PC-9 (cell line): Measurements from ENCODE around the gene IL1RAP. TPM values are rescaled to one million over a fixed set of nuclear protein-coding genes. Genes with fewer than 3 reads are reported as not detected.

Experiments
- BruUV-seq: library from RNA; stranded (reverse); fragments of 400-500 nt; replicated peaks from 2 replicates; lab custom pipeline; 2021; lab: Mats Ljungman, UMichigan
- CTCF ChIA-PET: fragments of 300-600 bp; sonication (Branson Sonifier 250); formaldehyde crosslinking; loops from one replicate; lab custom pipeline; 2022; ENCODE audit warnings: antibody characterized with exemption; lab: Charles Lee
- POLR2A ChIA-PET: fragments of 300-600 bp; sonication (Branson Sonifier 250); formaldehyde crosslinking; loops from one replicate; lab custom pipeline; 2022; ENCODE audit warnings: antibody characterized with exemption; ENCODE audit not compliant: unreplicated experiment; lab: Charles Lee
- DNase-seq, 2 experiments: peaks; one replicate each; pipeline versions ENCODE4 v3.0.0 to v3.0.0-alpha.2; 2015 to 2022; ENCODE audit warnings: mixed read lengths in 1 of 2
- H2AFZ ChIP-seq: fragments of 200-600 bp; sonication (generic); 2 replicates; pipeline ENCODE4 v1.8.1; 2017; ENCODE audit warnings: antibody characterized with exemption
- H3F3A ChIP-seq: fragments of 200-600 bp; sonication (generic); 2 replicates; pipeline ENCODE4 v1.8.1; 2017; ENCODE audit warnings: antibody characterized with exemption, mild to moderate bottlenecking, low read depth; ENCODE audit not compliant: insufficient read depth
- H3K27ac ChIP-seq: fragments of 200-600 bp; sonication (generic); 2 replicates; pipeline ENCODE4 v1.6.1; 2016; ENCODE audit warnings: mixed run types
- H3K27me3 ChIP-seq: fragments of 200-600 bp; sonication (generic); 2 replicates; pipeline ENCODE4 v1.6.1; 2016; ENCODE audit warnings: low read depth, mixed run types; ENCODE audit not compliant: insufficient read depth
- H3K36me3 ChIP-seq: fragments of 200-600 bp; sonication (generic); 2 replicates; pipeline ENCODE4 v1.6.1; 2016; ENCODE audit warnings: low read depth, mixed run types
- H3K4me1 ChIP-seq: fragments of 200-600 bp; sonication (generic); replicated peaks from 2 replicates; pipeline ENCODE4 v1.6.1; 2016; ENCODE audit warnings: mixed run types; ENCODE audit not compliant: insufficient read depth
- H3K4me2 ChIP-seq: fragments of 200-600 bp; sonication (generic); 2 replicates; pipeline ENCODE4 v1.6.1; 2017; ENCODE audit warnings: mixed run types
- H3K4me3 ChIP-seq: fragments of 200-600 bp; sonication (generic); 2 replicates; pipeline ENCODE4 v1.6.1; 2016; ENCODE audit warnings: mixed run types
- H3K79me2 ChIP-seq: fragments of 200-600 bp; sonication (generic); 2 replicates; pipeline ENCODE4 v1.6.1; 2017; ENCODE audit warnings: low read depth, mixed run types
- H3K9me2 ChIP-seq: fragments of 200-600 bp; sonication (generic); 2 replicates; pipeline ENCODE4 v1.8.1; 2017; ENCODE audit warnings: mild to moderate bottlenecking; ENCODE audit not compliant: insufficient read depth
- H3K9me3 ChIP-seq: fragments of 200-600 bp; sonication (generic); 2 replicates; pipeline ENCODE4 v1.8.1; 2016; ENCODE audit warnings: low read depth; ENCODE audit not compliant: insufficient read depth
- H4K20me1 ChIP-seq: fragments of 200-600 bp; sonication (generic); 2 replicates; pipeline ENCODE4 v1.8.1; 2017; ENCODE audit not compliant: insufficient read depth
- CTCF ChIP-seq: fragments of 200-600 bp; sonication (generic); conservative IDR thresholded peaks from 2 replicates; pipeline ENCODE4 v1.6.1; 2017; ENCODE audit warnings: mixed run types, antibody characterized with exemption, mild to moderate bottlenecking, moderate library complexity
- EZH2 ChIP-seq: fragments of 200-600 bp; sonication (generic); IDR thresholded peaks from 2 replicates; pipeline ENCODE4 v1.8.0; 2017; ENCODE audit warnings: antibody characterized with exemption, low read depth
- intact Hi-C: fragments of 100-400 bp; cut with micrococcal nuclease; formaldehyde crosslinking; loops from one replicate; pipeline ENCODE4 v1.10.0; 2022; ENCODE audit not compliant: unreplicated experiment
- total RNA-seq: library from RNA; stranded (reverse); gene quantifications from 2 replicates; pipeline ENCODE4 v1.2.3, GENCODE V29; 2021

Gene IL1RAP
- total RNA-seq, 1 experiment from 2014 or later: 13.3 TPM

- no TSS peak for BruUV-seq
- no peak overlapping the region for H2AFZ ChIP-seq
- H3K79me2 ChIP-seq: no peaks in the 10 kb centered on the region
- no peaks in the 10 kb centered on the region for H3K4me1 ChIP-seq
- H3K9me3 ChIP-seq: no peaks in the 10 kb centered on the region
- CTCF ChIA-PET: interaction anchor here (0.6 to 1.2 kb wide), 3 partner anchors 17 to 1210 kb away, joined by 3 to 15 read pairs (median 3); no protein-coding TSS in a partner anchor
- H3K4me2 ChIP-seq: no peak overlapping the region
- intact Hi-C loops: no loop called here
- TF ChIP-seq CTCF (no peak), EZH2 (no peak)
- no peaks in the 10 kb centered on the region for H3F3A ChIP-seq
- no peak for DNase-seq
- H3K9me2 ChIP-seq: no peaks in the 10 kb centered on the region
- H3K36me3 ChIP-seq: no peaks in the 10 kb centered on the region
- no peaks in the 10 kb centered on the region for H4K20me1 ChIP-seq
- no peaks in the 10 kb centered on the region for H3K27me3 ChIP-seq
- H3K27ac ChIP-seq: no peak overlapping the region
- POLR2A ChIA-PET: interaction anchor here (0.6 to 0.7 kb wide), 4 partner anchors 20 to 57 kb away, joined by 3 to 5 read pairs (median 4); no protein-coding TSS in a partner anchor
- H3K4me3 ChIP-seq: no peak overlapping the region
Measured at GRCh38 chr3:190534386-190534785, 20.5 kb downstream of the IL1RAP start.

DNA sequence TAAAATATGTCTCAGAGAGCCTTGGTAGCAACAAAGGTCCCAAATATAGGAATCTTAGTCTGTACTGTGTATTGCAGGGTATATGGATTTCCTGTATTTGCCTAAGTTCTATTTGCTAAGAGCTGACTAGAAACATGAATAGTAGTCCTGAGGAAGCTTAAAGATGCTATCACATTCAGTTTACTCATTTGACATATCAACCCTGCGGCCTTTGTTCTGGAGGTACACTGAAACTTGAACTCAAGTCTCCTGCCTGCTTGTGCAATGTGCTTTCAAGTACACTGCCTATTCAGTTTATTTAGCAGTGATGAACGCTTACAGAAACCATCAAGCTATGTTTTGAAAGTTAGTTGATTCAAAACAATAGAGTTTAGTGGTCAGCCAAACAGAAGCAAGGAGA, 21.1 kb downstream of the IL1RAP start:
- no peaks in the 10 kb centered on the region for H4K20me1 ChIP-seq
- no peaks in the 10 kb centered on the region for H3K27me3 ChIP-seq
- ChIA-PET POLR2A (interaction anchor here (0.6 kb wide), 1 partner anchor 28 kb away, joined by 3 read pairs; no protein-coding TSS in a partner anchor), CTCF (no interaction called here)
- no peak overlapping the region for H3K4me2 ChIP-seq
- no peak overlapping the region for H2AFZ ChIP-seq
- no peaks in the 10 kb centered on the region for H3K9me3 ChIP-seq
- no peaks in the 10 kb centered on the region for H3F3A ChIP-seq
- DNase-seq: no peak
- no peaks in the 10 kb centered on the region for H3K9me2 ChIP-seq
- no TSS peak for BruUV-seq
- no peaks in the 10 kb centered on the region for H3K36me3 ChIP-seq
- TF ChIP-seq CTCF (no peak), EZH2 (no peak)
- no peak overlapping the region for H3K4me3 ChIP-seq
- no peak overlapping the region for H3K27ac ChIP-seq
- no peaks in the 10 kb centered on the region for H3K79me2 ChIP-seq
- intact Hi-C loops: no loop called here
- no peaks in the 10 kb centered on the region for H3K4me1 ChIP-seq

GRCh38 chr3:190537146-190537545, 23.3 kb downstream of the IL1RAP start:
- Histone ChIP-seq H4K20me1 (no peaks in the 10 kb centered on the region), H3K4me1 (no peaks in the 10 kb centered on the region), H3K9me2 (no peaks in the 10 kb centered on the region), H3F3A (no peaks in the 10 kb centered on the region), H3K4me2 (no peak overlapping the region), H3K36me3 (no peaks in the 10 kb centered on the region), H3K79me2 (no peaks in the 10 kb centered on the region), H3K4me3 (no peak overlapping the region), H3K9me3 (no peaks in the 10 kb centered on the region), H3K27ac (no peak overlapping the region), H3K27me3 (no peaks in the 10 kb centered on the region), H2AFZ (no peak overlapping the region)
- TF ChIP-seq EZH2 (no peak), CTCF (no peak)
- DNase-seq: no peak
- no TSS peak for BruUV-seq
- ChIA-PET POLR2A (no interaction called here), CTCF (interaction anchor here (1.4 kb wide), 1 partner anchor 22 kb away, joined by 6 read pairs; no protein-coding TSS in a partner anchor)
- intact Hi-C loops: no loop called here
